ENCODE data around the gene NUMB.
"Not testable (repeated sequence)": the region's sequence is repeated elsewhere in the genome, so short reads cannot be mapped to it uniquely, and the experiment has no call there.

NUMB gene

GRCh38 chr14:73325063-73325462, 133.3 kb downstream of the NUMB start:
- H3K4me3 Mint-ChIP-seq, result no peak overlapping the region
- no peaks in the 10 kb centered on the region for H3K36me3 Mint-ChIP-seq (ENCODE audit: low read depth)
- no peaks in the 10 kb centered on the region for H3K9me3 Mint-ChIP-seq
- H3K4me1 Mint-ChIP-seq (ENCODE audit: low read depth), result peaks cover 38% of the 10 kb centered on the region
- no peak overlapping the region for H3K27ac Mint-ChIP-seq
- H3K27me3 Mint-ChIP-seq, result no peaks in the 10 kb centered on the region

DNA sequence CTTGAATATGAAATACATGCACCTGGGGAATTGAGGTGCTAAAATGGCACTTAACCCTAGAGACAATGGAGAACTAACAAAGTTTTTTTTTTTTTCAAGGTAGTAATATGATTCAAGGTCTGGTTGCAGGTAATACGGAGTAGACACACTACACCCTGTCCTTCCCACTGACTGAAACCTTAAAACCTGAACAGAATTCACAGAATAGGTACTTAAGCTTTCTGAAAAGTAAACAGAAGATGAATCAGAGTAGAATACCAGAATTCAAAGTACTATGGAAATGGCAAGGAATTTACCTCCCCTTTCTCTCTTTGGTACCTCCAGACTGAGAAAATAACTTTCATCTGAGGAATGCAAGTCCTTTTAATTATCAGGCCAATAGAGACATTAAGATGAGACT, 133.8 kb downstream of the NUMB start:
- H3K27me3 Mint-ChIP-seq, result no peaks in the 10 kb centered on the region
- H3K4me1 Mint-ChIP-seq (ENCODE audit: low read depth), result peaks cover 38% of the 10 kb centered on the region
- H3K9me3 Mint-ChIP-seq, result no peaks in the 10 kb centered on the region
- H3K4me3 Mint-ChIP-seq, result no peak overlapping the region
- no peaks in the 10 kb centered on the region for H3K36me3 Mint-ChIP-seq (ENCODE audit: low read depth)
- no peak overlapping the region for H3K27ac Mint-ChIP-seq

DNA sequence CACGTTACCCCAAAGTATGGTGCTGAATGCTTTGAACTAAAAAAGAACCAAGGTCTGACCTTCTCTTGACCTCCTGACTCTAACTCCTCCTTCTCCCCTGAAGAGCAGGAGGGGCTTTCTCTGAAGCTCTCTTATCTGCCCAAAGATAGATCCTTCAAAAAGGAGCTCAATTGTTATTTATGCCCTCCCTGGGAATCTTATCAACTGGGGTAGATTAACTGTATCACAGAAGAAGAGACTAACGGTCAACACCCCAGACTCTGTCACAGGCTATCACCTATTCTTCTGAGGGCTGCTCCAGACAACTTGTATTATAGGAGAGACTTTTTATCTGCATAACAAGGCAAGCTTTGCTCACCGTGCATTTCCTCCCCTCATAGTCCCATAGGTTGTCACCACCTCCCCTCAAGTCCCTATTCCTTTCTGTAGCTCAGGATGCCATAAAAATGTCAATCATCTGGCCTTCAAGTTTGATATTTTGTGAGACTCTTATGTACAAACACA, 134.4 kb downstream of the NUMB start:
- no peak overlapping the region for H3K27ac Mint-ChIP-seq
- no peaks in the 10 kb centered on the region for H3K9me3 Mint-ChIP-seq
- no peak overlapping the region for H3K4me3 Mint-ChIP-seq
- peaks cover 38% of the 10 kb centered on the region for H3K4me1 Mint-ChIP-seq (ENCODE audit: low read depth)
- no peaks in the 10 kb centered on the region for H3K27me3 Mint-ChIP-seq
- H3K36me3 Mint-ChIP-seq (ENCODE audit: low read depth), result no peaks in the 10 kb centered on the region

DNA sequence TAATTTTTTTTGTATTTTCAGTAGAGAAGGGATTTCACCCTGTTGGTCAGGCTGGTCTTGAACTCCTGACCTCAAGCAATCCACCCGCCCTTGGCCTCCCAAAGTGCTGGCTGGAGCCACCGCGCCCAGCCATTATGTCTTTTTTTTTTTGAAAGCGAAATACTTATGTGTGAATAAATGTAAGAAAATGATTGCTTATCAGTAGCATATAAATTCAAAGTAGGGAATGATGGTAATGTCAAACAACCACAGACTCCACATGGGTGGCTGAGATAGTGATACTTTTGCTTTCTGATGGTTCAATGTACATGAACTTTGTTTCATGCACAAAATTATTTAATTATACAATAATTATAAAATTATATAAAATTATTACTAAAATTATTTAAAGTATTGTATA, 145.2 kb downstream of the NUMB start:
- H3K4me3 Mint-ChIP-seq, result no peak overlapping the region

GRCh38 chr14:73312687-73313086, 145.7 kb downstream of the NUMB start:
- Mint-ChIP-seq H3K27me3 (no peaks in the 10 kb centered on the region), H3K27ac (peak overlapping the region; percentile 34), H3K4me3 (no peak overlapping the region), H3K9me3 (no peaks in the 10 kb centered on the region), H3K36me3 (ENCODE audit: low read depth) (peaks cover 3% of the 10 kb centered on the region), H3K4me1 (ENCODE audit: low read depth) (peaks cover 21% of the 10 kb centered on the region)

More for the DNA sequence above, 145.2 kb downstream of the NUMB start:
- Mint-ChIP-seq H3K9me3 (no peaks in the 10 kb centered on the region), H3K4me1 (ENCODE audit: low read depth) (peaks cover 21% of the 10 kb centered on the region), H3K27ac (no peak overlapping the region), H3K27me3 (no peaks in the 10 kb centered on the region), H3K36me3 (ENCODE audit: low read depth) (peaks cover 3% of the 10 kb centered on the region)

- Mint-ChIP-seq H3K9me3 (no peaks in the 10 kb centered on the region), H3K4me1 (ENCODE audit: low read depth) (peaks cover 21% of the 10 kb centered on the region), H3K27ac (no peak overlapping the region), H3K27me3 (no peaks in the 10 kb centered on the region), H3K4me3 (peak overlapping the region; percentile 0), H3K36me3 (ENCODE audit: low read depth) (peaks cover 3% of the 10 kb centered on the region)
Observed at GRCh38 chr14:73311708-73312030, 146.7 kb downstream of the NUMB start.

DNA sequence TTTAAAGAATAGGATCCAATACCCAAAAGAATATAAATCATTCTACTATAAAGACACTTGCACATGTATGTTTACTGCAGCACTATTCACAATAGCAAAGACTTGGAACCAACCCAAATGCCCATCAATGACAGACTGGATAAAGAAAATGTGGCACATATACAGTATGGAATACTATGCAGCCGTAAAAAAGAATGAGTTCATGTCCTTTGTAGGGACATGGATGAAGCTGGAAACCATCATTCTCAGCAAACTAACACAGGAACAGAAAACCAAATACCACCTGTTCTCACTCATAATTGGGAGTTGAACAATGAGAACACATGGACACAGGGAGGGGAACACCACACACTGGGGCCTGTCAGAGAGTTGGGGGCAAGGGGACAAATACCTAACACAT, 149.1 kb downstream of the NUMB start:
- H3K4me1 Mint-ChIP-seq (ENCODE audit: low read depth), result peaks cover 21% of the 10 kb centered on the region
- not testable (repeated sequence) for H3K27me3 Mint-ChIP-seq; H3K27ac Mint-ChIP-seq; H3K4me3 Mint-ChIP-seq; H3K36me3 Mint-ChIP-seq (ENCODE audit: low read depth); H3K9me3 Mint-ChIP-seq

GRCh38 chr14:73307261-73307660, 151.1 kb downstream of the NUMB start:
- no peaks in the 10 kb centered on the region for H3K9me3 Mint-ChIP-seq
- no peak overlapping the region for H3K27ac Mint-ChIP-seq
- H3K4me1 Mint-ChIP-seq (ENCODE audit: low read depth), result peaks cover 16% of the 10 kb centered on the region
- H3K36me3 Mint-ChIP-seq (ENCODE audit: low read depth), result peaks cover 3% of the 10 kb centered on the region
- H3K27me3 Mint-ChIP-seq, result no peaks in the 10 kb centered on the region
- H3K4me3 Mint-ChIP-seq, result no peak overlapping the region

DNA sequence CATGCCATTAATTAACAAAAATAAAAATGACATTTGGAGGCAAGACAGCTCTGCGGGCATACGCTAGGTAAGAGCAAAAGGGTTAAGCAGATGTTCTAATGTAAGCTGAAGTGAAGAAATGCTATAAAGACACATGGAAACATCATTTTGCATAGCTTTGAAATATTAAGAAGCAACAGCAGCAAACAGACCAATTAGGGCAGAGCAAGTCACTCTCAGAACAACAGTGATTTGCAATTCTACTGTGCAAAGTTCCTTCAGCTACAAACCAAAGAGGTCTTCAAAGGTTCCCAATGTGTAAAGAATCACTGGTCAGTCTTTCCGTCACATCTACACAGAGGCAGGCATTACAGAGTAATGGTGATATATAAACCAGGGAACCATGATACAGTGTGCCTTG, 152.8 kb downstream of the NUMB start:
- no peak overlapping the region for H3K4me3 Mint-ChIP-seq
- H3K4me1 Mint-ChIP-seq (ENCODE audit: low read depth), result peaks cover 3% of the 10 kb centered on the region
- peaks cover 3% of the 10 kb centered on the region for H3K36me3 Mint-ChIP-seq (ENCODE audit: low read depth)
- H3K9me3 Mint-ChIP-seq, result no peaks in the 10 kb centered on the region
- no peaks in the 10 kb centered on the region for H3K27me3 Mint-ChIP-seq
- no peak overlapping the region for H3K27ac Mint-ChIP-seq

DNA sequence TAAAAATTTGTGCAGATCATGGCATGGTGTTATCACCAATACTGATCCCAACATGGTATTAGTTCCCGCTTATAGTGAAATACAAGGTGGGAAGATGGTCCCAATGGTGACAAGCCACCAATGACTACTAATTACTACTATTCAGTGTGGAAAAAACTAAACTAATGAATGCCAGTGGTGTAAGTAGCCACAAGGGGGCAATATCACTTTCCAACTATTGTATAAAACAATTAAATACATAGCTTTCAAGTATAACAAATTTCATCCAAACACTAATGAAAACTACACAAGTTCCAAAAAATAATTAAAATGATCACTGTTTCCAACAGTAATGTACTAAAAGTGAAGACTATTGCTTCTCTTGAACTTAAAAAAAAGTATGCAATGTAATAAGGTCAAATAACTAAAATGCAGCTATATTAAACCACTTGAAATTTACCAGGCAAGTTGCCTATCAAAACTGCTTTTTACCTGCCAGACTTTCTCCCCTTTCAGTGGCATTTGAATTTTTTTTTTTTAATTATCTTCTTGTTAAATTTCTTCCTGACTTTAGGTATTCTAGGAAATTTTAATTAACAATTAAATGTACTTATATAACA, 163.0 kb downstream of the NUMB start:
- H3K27me3 Mint-ChIP-seq, result no peaks in the 10 kb centered on the region
- no peak overlapping the region for H3K4me3 Mint-ChIP-seq
- H3K36me3 Mint-ChIP-seq (ENCODE audit: low read depth), result peaks cover 22% of the 10 kb centered on the region
- peaks cover 15% of the 10 kb centered on the region for H3K4me1 Mint-ChIP-seq (ENCODE audit: low read depth)
- no peak overlapping the region for H3K27ac Mint-ChIP-seq
- no peaks in the 10 kb centered on the region for H3K9me3 Mint-ChIP-seq

GRCh38 chr14:73293782-73294781, 164.3 kb downstream of the NUMB start:
- Mint-ChIP-seq H3K4me3 (no peak overlapping the region), H3K9me3 (no peaks in the 10 kb centered on the region), H3K36me3 (ENCODE audit: low read depth) (peaks cover 23% of the 10 kb centered on the region), H3K4me1 (ENCODE audit: low read depth) (peaks cover 27% of the 10 kb centered on the region), H3K27me3 (no peaks in the 10 kb centered on the region), H3K27ac (no peak overlapping the region)

- Mint-ChIP-seq H3K9me3 (no peaks in the 10 kb centered on the region), H3K36me3 (ENCODE audit: low read depth) (peaks cover 35% of the 10 kb centered on the region), H3K4me1 (ENCODE audit: low read depth) (peaks cover 30% of the 10 kb centered on the region), H3K4me3 (peak overlapping the region; percentile 11), H3K27me3 (no peaks in the 10 kb centered on the region), H3K27ac (no peak overlapping the region)
Observed at GRCh38 chr14:73290279-73290678, 168.1 kb downstream of the NUMB start.

- H3K9me3 Mint-ChIP-seq, result no peaks in the 10 kb centered on the region
- H3K36me3 Mint-ChIP-seq (ENCODE audit: low read depth), result peaks cover 41% of the 10 kb centered on the region
- no peak overlapping the region for H3K27ac Mint-ChIP-seq
- H3K27me3 Mint-ChIP-seq, result no peaks in the 10 kb centered on the region
- no peak overlapping the region for H3K4me3 Mint-ChIP-seq
- H3K4me1 Mint-ChIP-seq (ENCODE audit: low read depth), result peaks cover 30% of the 10 kb centered on the region
Observed at GRCh38 chr14:73289729-73290128, 168.6 kb downstream of the NUMB start.

DNA sequence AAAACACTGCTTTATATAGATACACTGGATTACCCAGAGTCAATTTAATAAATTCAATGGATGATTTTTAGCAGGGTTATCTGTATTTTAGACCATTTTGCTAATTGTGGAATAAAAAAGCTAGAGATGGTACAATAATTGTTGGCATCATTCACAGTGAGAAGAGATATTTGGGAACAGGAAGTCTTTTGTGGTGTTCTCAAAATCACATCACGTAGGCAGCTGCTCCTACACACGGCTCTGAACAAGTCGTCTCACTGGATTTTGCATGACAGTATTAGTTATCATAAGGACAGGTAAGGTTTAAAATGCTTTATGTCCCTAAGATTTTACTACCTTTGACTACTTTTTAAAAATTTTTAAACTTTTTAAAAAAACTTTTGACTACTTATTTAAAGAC, 169.0 kb downstream of the NUMB start:
- Mint-ChIP-seq H3K4me1 (ENCODE audit: low read depth) (peaks cover 30% of the 10 kb centered on the region), H3K4me3 (no peak overlapping the region), H3K27ac (no peak overlapping the region), H3K27me3 (no peaks in the 10 kb centered on the region), H3K9me3 (no peaks in the 10 kb centered on the region), H3K36me3 (ENCODE audit: low read depth) (peaks cover 41% of the 10 kb centered on the region)

DNA sequence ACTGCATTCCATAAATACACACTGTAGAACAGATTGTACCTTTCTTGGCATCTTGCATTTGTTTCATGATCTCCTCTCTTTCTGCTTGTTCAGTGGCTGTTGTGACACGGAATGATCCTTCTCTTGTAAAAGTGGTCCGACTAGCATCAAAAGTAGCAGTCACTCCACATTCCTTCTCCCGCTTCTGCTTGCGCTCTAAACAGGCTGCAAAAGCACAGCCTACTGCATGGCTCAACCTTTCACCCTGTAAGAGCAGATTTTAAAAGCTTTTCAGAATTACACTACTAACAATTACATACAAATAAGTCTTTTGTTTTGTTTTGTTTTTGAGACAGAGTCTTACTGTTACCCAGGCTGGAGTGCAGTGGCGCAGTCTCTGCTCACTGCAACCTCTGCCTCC, 171.3 kb downstream of the NUMB start:
- peaks cover 28% of the 10 kb centered on the region for H3K4me1 Mint-ChIP-seq (ENCODE audit: low read depth)
- H3K27me3 Mint-ChIP-seq, result no peaks in the 10 kb centered on the region
- no peaks in the 10 kb centered on the region for H3K9me3 Mint-ChIP-seq
- H3K4me3 Mint-ChIP-seq, result no peak overlapping the region
- H3K36me3 Mint-ChIP-seq (ENCODE audit: low read depth), result peaks cover 41% of the 10 kb centered on the region
- H3K27ac Mint-ChIP-seq, result no peak overlapping the region

All from stimulated activated naive CD8-positive, alpha-beta T cell treated with anti-CD3 and anti-CD28 coated beads, Interleukin-15, Interleukin-2, amounts not matched to agents 100 ng/mL and 50 ng/mL, for 24 hours (primary cell).